Cardiac muscle cell (in vitro differentiated cells and primary cell): Measurements from ENCODE around the gene ZNF169. TPM values are rescaled to one million over a fixed set of nuclear protein-coding genes. Genes with fewer than 3 reads are reported as not detected.

Experiments
- DNase-seq, 2 donors: peaks; one replicate each; pipeline versions ENCODE4 v3.0.0 to v3.0.0-alpha.2; 2010 to 2017; ENCODE audit warnings: low read depth in 1 of 2, low spot score in 1 of 2
- H3K27ac ChIP-seq: fragments of 200-600 bp; sonication (generic); 2 replicates; pipeline ENCODE4 v1.5.1; 2016
- H3K27me3 ChIP-seq: fragments of 200-600 bp; sonication (generic); 2 replicates; pipeline ENCODE4 v1.6.0; 2016; ENCODE audit warnings: control low read depth
- H3K36me3 ChIP-seq: fragments of 200-600 bp; sonication (generic); 2 replicates; pipeline ENCODE4 v1.5.1; 2016; ENCODE audit warnings: control low read depth
- H3K4me1 ChIP-seq: fragments of 200-600 bp; sonication (generic); 2 replicates; pipeline ENCODE4 v1.8.1; 2017; ENCODE audit warnings: low read depth, mild to moderate bottlenecking, mixed run types
- H3K4me3 ChIP-seq: fragments of 200-600 bp; sonication (generic); 2 replicates; pipeline ENCODE4 v1.5.1; 2016; ENCODE audit warnings: mild to moderate bottlenecking
- H3K9me3 ChIP-seq: fragments of 200-600 bp; sonication (generic); 2 replicates; pipeline ENCODE4 v1.5.1; 2017; ENCODE audit warnings: low read depth, mild to moderate bottlenecking, control low read depth
- CTCF ChIP-seq: IDR thresholded peaks from 2 replicates; pipeline ENCODE4 v1.5.1; 2012; ENCODE audit warnings: low read depth, mild to moderate bottlenecking, low read length
- polyA plus RNA-seq: library from polyadenylated mRNA; unstranded; fragments of >200 nt; fragmentation: Nextera tagmentation; extraction: Ambion mirVana; gene quantifications from 2 replicates; pipeline ENCODE4 v1.2.1, GENCODE V29; 2016
- total RNA-seq: library from RNA; depleted of rRNA; stranded (reverse); fragments of >200 nt; gene quantifications from 2 replicates; pipeline ENCODE4 v1.2.3, GENCODE V29; 2016

Gene ZNF169
- 7.2 and 9.4 TPM in 2 replicates for total RNA-seq
- polyA plus RNA-seq: 5.6 and 6.3 TPM in 2 replicates

GRCh38 chr9:94259077-94259862, at the start of gene ZNF169:
TSS of gene ZNF169 (plus strand) at chr9:94259298. CDS start at chr9:94278813, 19,515 bp downstream.
- Histone ChIP-seq H3K4me1 (no peaks in the 10 kb centered on the region), H3K27ac (no peak within 1 kb of the TSS), H3K36me3 (no peaks in the 10 kb centered on the region), H3K4me3 (peak within 1 kb of the TSS; percentile 92), H3K27me3 (no peaks in the 10 kb centered on the region), H3K9me3 (no peaks in the 10 kb centered on the region)
- DNase-seq: peak; percentile 91
- TF ChIP-seq CTCF: no peak

GRCh38 chr9:94210616-94211603, 48.2 kb upstream of the ZNF169 start:
- Histone ChIP-seq H3K4me3 (no peak overlapping the region), H3K9me3 (no peaks in the 10 kb centered on the region), H3K27ac (no peak overlapping the region), H3K4me1 (no peaks in the 10 kb centered on the region), H3K27me3 (no peaks in the 10 kb centered on the region), H3K36me3 (no peaks in the 10 kb centered on the region)
- DNase-seq: no peak
- TF ChIP-seq CTCF: no peak

GRCh38 chr9:94212091-94212490, 47.0 kb upstream of the ZNF169 start:
- DNase-seq: peak in 1 of 2 donors; percentile 14
- Histone ChIP-seq H3K27me3 (no peaks in the 10 kb centered on the region), H3K4me3 (no peak overlapping the region), H3K27ac (no peak overlapping the region), H3K4me1 (no peaks in the 10 kb centered on the region), H3K36me3 (no peaks in the 10 kb centered on the region), H3K9me3 (no peaks in the 10 kb centered on the region)
- no peak for TF ChIP-seq CTCF

- no peaks in the 10 kb centered on the region for H3K36me3 ChIP-seq
- no peaks in the 10 kb centered on the region for H3K9me3 ChIP-seq
- no peak for TF ChIP-seq CTCF
- H3K27me3 ChIP-seq: no peaks in the 10 kb centered on the region
- DNase-seq: no peak
- no peaks in the 10 kb centered on the region for H3K4me1 ChIP-seq
- no peak overlapping the region for H3K27ac ChIP-seq
- H3K4me3 ChIP-seq: no peak overlapping the region
Observed at GRCh38 chr9:94212531-94212930, 46.6 kb upstream of the ZNF169 start.

GRCh38 chr9:94213511-94214124, 45.5 kb upstream of the ZNF169 start:
- H3K9me3 ChIP-seq: no peaks in the 10 kb centered on the region
- H3K36me3 ChIP-seq: no peaks in the 10 kb centered on the region
- H3K27ac ChIP-seq: no peak overlapping the region
- peak; percentile 66 for TF ChIP-seq CTCF
- no peak overlapping the region for H3K4me3 ChIP-seq
- peak; percentile 85 to 86 for DNase-seq
- H3K4me1 ChIP-seq: no peaks in the 10 kb centered on the region
- H3K27me3 ChIP-seq: no peaks in the 10 kb centered on the region
